ENCODE data around the gene DRC3.

DNA sequence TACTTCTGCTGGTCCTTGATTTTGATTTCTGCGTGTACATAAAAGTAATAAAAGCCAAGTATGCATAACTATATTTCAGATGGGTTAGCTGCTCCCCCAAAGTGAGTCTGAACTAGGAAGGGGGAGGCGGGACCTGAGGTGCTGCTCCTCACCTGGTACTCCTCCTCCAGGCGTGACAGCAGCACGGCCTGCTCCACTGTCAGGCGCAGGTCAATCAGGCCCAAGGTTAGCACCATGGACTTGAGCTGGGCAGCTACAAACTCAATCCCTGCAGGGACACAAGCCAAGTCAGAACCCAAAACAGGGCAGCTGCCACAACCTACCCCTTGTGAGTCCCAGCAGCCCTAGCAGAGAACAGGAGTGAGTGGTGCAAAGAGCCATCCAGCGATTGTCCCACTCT lies 48.3 kb downstream of the DRC3 start:
- TF ChIP-seq, protein P1, sequence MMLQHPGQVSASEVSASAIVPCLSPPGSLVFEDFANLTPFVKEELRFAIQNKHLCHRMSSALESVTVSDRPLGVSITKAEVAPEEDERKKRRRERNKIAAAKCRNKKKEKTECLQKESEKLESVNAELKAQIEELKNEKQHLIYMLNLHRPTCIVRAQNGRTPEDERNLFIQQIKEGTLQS (IDR thresholded peaks at IDR 0.05), result no peak
- TF ChIP-seq FOXA1 (IDR thresholded peaks at IDR 0.05) (no peak), SP1 (IDR thresholded peaks at IDR 0.05) (no peak), EGR1 (IDR thresholded peaks at IDR 0.05; ENCODE audit: low read depth in 2 of 2) (no peak), TAF1 (conservative IDR thresholded peaks at IDR 0.05) (no peak), RAD21 (IDR thresholded peaks at IDR 0.05) (no peak), GABPA (IDR thresholded peaks at IDR 0.05 in 1 of 2, conservative IDR thresholded peaks at IDR 0.05 in 1 of 2) (no peak), JUND (IDR thresholded peaks at IDR 0.05) (no peak), NR2F2 (IDR thresholded peaks at IDR 0.05) (no peak)
- TF ChIP-seq, protein P2, sequence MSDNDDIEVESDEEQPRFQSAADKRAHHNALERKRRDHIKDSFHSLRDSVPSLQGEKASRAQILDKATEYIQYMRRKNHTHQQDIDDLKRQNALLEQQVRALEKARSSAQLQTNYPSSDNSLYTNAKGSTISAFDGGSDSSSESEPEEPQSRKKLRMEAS (IDR thresholded peaks at IDR 0.05), result no peak
- TF ChIP-seq, protein P3, sequence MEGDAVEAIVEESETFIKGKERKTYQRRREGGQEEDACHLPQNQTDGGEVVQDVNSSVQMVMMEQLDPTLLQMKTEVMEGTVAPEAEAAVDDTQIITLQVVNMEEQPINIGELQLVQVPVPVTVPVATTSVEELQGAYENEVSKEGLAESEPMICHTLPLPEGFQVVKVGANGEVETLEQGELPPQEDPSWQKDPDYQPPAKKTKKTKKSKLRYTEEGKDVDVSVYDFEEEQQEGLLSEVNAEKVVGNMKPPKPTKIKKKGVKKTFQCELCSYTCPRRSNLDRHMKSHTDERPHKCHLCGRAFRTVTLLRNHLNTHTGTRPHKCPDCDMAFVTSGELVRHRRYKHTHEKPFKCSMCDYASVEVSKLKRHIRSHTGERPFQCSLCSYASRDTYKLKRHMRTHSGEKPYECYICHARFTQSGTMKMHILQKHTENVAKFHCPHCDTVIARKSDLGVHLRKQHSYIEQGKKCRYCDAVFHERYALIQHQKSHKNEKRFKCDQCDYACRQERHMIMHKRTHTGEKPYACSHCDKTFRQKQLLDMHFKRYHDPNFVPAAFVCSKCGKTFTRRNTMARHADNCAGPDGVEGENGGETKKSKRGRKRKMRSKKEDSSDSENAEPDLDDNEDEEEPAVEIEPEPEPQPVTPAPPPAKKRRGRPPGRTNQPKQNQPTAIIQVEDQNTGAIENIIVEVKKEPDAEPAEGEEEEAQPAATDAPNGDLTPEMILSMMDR (IDR thresholded peaks at IDR 0.05; ENCODE audit: low read depth, low read length, missing input control), result no peak
- TF ChIP-seq, protein P4, sequence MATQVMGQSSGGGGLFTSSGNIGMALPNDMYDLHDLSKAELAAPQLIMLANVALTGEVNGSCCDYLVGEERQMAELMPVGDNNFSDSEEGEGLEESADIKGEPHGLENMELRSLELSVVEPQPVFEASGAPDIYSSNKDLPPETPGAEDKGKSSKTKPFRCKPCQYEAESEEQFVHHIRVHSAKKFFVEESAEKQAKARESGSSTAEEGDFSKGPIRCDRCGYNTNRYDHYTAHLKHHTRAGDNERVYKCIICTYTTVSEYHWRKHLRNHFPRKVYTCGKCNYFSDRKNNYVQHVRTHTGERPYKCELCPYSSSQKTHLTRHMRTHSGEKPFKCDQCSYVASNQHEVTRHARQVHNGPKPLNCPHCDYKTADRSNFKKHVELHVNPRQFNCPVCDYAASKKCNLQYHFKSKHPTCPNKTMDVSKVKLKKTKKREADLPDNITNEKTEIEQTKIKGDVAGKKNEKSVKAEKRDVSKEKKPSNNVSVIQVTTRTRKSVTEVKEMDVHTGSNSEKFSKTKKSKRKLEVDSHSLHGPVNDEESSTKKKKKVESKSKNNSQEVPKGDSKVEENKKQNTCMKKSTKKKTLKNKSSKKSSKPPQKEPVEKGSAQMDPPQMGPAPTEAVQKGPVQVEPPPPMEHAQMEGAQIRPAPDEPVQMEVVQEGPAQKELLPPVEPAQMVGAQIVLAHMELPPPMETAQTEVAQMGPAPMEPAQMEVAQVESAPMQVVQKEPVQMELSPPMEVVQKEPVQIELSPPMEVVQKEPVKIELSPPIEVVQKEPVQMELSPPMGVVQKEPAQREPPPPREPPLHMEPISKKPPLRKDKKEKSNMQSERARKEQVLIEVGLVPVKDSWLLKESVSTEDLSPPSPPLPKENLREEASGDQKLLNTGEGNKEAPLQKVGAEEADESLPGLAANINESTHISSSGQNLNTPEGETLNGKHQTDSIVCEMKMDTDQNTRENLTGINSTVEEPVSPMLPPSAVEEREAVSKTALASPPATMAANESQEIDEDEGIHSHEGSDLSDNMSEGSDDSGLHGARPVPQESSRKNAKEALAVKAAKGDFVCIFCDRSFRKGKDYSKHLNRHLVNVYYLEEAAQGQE (IDR thresholded peaks at IDR 0.05), result no peak
- TF ChIP-seq, protein P5, sequence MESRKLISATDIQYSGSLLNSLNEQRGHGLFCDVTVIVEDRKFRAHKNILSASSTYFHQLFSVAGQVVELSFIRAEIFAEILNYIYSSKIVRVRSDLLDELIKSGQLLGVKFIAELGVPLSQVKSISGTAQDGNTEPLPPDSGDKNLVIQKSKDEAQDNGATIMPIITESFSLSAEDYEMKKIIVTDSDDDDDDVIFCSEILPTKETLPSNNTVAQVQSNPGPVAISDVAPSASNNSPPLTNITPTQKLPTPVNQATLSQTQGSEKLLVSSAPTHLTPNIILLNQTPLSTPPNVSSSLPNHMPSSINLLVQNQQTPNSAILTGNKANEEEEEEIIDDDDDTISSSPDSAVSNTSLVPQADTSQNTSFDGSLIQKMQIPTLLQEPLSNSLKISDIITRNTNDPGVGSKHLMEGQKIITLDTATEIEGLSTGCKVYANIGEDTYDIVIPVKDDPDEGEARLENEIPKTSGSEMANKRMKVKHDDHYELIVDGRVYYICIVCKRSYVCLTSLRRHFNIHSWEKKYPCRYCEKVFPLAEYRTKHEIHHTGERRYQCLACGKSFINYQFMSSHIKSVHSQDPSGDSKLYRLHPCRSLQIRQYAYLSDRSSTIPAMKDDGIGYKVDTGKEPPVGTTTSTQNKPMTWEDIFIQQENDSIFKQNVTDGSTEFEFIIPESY (IDR thresholded peaks at IDR 0.05), result no peak
